ENCODE data around the gene YIF1B.
A peak's percentile ranks its signal among the peaks of the same experiment; 100 is the strongest.
"Not testable (repeated sequence)": the region's sequence is repeated elsewhere in the genome, so short reads cannot be mapped to it uniquely, and the experiment has no call there.

YIF1B gene

DNA sequence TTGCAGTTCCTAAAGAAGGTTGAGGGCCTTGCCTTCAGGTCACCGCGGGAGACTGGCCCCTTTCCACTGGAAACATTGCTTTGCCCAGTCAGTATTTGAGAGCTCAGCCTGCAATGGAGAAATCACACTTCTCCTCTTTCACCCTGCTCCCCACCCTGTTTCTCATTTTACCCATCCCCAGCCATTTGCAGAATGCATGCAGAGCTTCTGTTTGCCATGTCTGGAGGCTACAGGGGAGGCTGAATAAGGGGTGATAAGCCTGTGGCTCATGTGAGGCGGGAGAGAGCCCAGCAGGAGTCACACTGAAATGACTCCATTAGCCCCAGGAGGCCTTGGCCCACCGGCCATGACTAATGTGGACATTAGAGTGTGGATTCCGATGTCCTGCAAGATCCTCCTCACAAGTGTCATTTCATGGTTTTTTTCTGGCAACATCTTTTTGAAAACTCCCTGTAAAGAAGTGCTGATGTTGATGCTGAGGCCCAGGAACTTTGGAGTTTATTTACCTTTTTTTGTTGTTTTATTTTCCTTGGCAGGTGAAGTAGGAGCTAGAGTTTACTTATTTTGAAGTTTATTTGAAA, 45.1 kb downstream of the YIF1B start:
- DNase-seq: no peak

DNA sequence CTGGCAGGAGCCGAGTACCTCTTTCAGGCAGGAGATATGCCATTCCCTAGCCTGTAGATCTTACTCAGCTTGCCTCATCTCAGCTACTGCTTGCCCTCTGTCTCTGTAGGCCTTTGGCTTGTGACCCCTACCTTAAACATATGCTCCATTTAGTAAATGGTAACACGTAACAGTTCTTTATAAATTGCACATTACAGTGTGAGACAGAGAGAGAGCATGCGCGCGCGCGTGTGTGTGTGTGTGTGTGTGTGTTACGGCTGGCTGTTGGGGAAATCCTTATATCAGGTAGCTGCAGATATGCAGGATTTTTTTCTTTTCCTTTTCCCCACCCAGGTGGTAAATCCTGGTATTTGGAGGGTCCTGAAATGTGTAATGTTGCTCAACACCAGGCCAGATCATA, 47.2 kb downstream of the YIF1B start:
- DNase-seq: no peak

DNA sequence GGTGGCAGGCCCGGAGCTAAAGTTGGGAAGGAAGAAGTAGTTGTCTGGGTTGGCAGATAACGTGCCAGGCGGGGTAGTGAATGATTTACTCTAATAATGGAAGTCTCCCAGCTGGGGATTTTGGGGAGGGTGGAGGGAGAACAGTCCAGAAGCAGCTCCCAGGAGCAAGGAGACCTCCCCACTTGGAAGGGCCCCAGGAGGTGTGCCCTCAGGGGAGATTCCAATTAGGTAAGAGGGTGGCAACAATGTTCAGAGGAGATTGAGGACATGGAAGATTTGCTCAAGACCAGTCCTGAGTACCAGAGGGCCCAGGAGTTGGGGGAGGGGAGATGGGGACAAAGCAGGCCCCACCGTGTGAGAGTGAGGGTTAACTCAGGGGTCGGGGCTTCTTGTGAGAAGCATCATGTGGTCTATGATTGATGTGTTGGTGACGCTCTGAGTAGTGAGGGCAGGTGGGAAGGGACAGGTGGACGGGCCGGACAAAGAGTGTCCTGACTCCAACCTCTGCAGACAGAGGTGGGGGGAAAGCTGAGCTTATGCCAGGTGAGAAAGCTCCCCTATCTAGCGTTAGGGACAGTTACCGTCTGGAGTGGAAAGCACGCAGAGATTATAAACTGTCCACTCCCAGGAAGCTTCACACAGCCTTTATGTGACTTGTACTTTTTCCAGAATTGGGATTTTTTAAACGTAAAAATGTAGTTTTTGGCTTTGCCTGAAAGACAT, 47.8 kb downstream of the YIF1B start:
- no peak for DNase-seq

DNA sequence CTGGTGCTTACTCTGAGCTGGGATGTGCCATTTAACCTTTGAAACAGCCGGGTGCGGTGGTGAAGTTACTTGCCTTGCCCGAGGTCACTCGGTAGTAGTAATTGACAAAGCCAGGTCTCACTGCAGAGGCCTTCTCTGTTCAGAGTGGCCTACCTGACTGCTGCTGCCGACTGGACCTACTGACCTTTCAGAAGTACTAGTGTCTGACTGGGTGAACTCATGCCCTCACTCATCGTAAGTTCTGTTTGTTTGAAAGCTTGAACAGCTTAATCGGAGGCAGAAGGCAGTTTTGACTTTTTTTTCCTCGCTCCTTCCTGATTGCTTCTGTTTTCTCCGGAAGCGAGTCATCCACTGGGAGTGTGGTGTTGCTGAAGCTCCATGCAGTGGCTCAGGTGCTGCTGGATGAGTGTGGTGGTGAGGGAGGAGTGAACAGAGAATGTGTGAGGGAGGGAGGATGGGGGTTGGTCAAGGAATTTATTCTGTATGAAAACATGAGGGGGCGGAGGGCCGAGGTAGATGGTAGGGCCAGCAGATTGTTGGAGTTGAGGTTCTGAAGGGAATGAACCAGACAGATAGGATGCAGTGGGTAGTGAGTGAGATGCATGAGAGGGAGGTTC, 48.7 kb downstream of the YIF1B start:
- no peak for DNase-seq

DNA sequence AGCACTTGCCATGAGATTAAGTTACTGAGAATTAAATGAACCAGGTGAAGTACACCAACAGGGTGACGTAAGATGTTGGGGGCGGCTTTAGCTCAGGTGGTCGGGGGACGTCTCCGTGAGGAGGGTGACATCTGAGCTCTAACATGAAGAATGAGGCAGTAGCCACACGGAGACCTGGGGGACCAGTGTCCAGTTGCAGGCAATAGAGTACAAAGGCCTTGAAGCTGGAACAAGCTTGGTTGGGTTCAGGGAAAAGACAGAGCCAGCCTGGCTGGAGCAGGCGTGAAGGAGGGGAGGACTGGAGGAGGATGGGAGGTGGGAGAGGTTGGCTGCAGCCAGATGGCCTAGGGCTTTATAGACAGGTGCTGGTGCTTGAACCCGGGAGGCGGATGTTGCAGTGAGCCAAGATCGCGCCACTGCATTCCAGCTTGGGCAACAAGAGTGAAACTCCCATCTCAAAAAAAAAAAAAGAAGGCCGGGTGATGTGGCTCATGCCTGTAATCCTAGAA, 49.8 kb downstream of the YIF1B start:
- DNase-seq: no peak

DNA sequence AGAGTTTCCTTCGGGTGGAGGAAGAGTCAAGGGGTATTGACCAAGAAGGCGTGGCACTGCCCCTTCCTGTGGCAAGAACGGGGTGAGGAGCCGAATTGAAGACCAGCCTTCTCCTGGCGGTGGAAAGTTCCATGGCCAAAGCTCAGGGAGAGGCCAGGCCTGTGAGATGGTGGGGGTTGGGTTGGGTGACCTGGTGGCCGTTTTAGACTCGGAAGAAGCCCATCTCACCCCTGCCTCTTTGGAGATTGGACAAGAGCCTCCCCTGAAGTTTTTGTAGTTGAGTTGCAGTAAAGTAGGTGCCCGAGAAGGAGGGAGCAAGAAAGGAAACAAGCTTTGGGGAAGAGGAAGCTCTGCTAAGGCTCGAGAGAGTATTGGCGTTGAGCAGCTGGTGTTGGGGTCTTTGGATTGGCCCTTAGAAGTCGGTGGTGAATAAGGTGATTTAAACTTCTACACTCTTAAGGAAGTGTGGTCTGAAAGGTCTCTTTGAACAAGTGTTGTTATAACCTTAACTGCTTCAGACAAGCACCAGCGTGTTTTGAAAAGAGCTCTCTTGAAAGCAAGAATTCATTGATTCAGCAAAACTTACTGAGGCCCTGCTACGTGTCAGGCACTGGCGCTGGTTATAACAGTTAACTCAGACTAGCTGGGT, 50.4 kb downstream of the YIF1B start:
- no peak for DNase-seq

DNA sequence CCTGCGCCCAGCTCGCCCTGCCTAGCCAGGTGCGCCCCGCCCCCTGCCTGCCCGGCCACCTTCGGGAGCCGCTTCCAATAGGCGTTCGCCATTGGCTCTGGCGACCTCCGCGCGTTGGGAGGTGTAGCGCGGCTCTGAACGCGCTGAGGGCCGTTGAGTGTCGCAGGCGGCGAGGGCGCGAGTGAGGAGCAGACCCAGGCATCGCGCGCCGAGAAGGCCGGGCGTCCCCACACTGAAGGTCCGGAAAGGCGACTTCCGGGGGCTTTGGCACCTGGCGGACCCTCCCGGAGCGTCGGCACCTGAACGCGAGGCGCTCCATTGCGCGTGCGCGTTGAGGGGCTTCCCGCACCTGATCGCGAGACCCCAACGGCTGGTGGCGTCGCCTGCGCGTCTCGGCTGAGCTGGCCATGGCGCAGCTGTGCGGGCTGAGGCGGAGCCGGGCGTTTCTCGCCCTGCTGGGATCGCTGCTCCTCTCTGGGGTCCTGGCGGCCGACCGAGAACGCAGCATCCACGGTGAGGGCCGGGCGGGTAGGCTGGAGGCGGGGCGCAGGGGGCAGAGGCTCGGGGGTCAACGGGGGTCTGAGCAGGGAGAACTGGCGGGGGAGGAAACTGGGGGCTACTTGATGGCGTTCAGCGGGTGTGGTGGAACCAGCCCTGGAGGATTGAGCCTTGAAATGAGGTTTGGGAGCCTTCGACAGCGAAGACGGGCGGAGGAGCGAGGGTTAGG, 51.1 kb downstream of the YIF1B start, which contains the start of gene SPINT2:
Gene SPINT2, plus strand, starts transcription at position 88 of the 727 bp plus-strand sequence. Its CDS starts 320 bp downstream, at position 408.
- DNase-seq: no peak

DNA sequence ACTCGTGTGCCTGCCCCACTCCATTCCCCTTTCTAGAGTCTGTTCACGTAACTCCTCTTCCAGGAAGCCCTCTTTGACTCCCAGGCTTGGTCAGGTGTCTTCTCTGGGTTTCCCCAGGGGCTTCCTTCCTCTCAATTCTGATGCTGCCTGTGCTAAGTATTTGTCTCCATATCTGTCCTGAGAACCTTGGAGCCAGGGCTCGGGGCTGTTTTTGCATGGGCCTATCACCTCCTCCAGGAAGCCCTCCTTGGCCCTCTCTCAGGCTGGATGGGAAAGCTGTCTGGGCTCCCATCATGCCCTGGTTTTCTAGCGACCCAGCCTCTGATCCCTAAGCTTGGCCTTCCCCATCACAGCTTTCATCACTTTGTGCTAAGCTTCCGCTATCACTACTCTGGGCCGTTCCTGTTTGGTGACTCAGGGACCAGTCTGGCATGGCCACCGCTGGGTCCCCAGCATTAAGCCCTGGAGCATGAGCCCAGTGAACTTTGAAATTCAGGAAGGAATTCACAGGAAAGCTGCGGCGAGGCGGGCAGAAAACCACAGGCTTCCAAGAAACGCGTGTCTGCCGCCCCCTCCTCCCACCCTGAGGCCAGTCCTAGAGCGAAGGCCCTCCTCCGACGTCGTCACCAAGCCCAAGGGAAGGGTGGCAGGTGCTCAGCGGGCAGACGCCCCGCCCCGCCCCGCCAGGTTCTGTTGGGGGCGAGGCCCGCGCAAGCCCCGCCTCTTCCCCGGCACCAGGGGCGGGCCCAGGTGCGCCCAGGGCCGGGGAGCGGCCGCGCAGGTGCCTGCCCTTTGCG, 51.9 kb downstream of the YIF1B start:
- peak; percentile 63 for DNase-seq

DNA sequence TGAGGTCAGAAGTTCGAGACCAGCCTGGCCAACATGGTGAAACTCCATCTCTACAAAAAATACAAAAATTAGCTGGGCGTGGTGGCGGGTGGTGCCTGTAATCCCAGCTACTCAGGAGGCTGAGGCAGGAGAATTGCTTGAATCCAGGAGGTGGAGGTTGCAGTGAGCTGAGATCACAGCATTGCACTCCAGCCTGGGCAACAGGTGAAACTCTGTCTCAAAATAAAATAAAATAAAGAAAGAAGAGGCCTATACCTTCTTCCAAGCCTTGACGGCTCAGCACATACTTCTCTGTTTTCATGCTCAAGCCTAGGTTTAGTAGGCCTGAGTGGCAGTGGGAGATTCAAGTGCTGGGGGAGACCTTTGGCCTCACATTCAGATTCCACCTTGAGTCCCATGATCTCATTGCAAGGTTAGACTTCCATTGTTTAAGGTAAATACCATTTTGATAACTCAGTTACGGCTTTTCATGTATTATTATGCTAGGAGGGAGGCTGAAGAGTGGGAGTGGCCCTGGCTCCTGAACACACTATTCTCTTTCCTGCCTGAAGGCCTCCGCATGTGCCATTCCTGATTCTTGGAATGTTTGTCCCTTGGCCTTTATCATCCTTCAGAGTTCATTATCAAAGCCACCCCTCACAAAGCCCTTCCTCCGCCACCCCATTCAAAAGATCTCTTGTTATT, 53.0 kb downstream of the YIF1B start:
- no peak for DNase-seq

DNA sequence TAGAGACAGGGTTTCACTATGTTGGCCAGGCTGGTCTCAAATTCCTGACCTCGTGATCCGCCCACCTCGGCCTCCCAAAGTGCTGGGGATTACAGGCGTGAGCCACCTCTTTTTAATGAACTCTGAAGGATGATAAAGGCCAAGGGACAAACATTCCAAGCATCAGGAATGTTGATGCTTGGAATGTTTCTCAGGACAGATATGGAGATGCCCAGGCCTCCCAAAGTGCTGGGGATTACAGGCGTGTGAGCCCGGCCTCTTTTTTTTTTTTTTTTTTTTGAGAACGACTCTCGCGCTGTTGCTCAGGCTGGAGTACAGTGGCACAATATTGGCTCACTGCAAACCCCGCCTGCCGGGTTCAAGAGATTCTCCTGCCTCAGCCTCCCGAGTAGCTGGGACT, 53.8 kb downstream of the YIF1B start:
- not testable (repeated sequence) for DNase-seq

DNA sequence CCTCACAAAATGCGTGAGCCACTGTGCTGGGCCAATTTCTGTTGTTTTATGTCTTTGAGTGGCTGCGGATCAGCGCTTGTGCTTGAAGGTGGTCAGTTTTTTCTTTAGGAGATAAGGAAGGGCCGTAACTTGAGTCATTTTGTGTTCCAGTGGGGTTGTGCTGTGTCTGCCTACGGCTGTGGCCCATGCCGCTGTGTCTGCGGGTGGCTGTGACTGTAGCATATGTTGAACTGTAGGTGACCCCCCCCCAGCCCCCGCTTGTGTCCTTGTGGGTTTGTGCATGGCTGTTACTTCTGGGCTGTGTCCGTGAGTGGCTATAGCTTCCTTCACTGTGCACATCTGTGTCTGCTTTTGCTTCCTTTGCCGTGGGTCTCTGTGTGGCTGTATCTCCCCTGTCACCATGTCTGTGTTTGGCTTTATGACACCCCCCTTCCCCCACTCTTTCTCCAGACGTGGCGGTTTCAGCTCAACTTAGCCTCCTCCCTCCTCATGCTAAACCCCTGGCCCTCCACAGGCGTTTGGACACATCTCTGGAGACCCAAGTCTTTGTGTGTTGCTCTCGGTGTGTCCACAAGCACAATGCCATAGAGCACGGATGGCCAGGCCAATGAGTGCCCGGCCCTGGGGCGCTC, 60.2 kb downstream of the YIF1B start:
- DNase-seq: no peak

DNA sequence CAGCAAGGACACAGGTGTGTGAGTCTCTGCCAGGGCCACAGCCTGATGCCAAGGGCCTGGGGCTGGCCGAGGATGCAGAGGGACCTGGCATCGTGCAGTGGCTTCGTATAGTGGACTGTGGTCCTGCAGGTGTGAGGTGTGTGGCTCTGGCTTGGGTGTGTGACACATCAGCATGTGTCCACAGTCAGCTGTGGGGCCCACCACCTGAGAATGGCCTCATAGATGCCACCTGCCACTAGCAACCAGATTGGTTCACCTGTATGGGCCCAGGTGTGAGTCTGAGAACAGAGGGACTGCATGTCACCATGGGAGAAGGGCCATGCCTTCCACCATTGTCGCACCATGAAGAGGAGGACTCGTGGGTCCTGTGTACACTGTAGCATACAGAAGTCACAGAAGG, 62.0 kb downstream of the YIF1B start:
- no peak for DNase-seq

All from activated effector memory CD4-positive, alpha-beta T cell treated with Interleukin-2 at 50 U/mL for 16 hours (primary cell).